Cardiac fibroblast (primary cell): ENCODE results near the gene RALGAPB.

ENCODE experiments used
- DNase-seq, 2 donors: peaks; one replicate each; pipeline versions ENCODE4 v3.0.0 to v3.0.0-alpha.2; 2010; ENCODE audit warnings: low read depth in 2 of 2
- H3K4me3 ChIP-seq, 2 donors: replicated peaks in 1 of 2; 1 replicate in 1 of 2; 2 replicates in 1 of 2; pipeline ENCODE4 v1.5.1; 2011; ENCODE audit warnings: low read depth in 2 of 2, low read length in 2 of 2, mild to moderate bottlenecking in 2 of 2, moderate library complexity in 1 of 2
- CTCF ChIP-seq: IDR thresholded peaks from one replicate; pipeline ENCODE4 v1.5.1; 2011; ENCODE audit warnings: low read depth, mild to moderate bottlenecking, low read length, inconsistent platforms

Gene RALGAPB

DNA sequence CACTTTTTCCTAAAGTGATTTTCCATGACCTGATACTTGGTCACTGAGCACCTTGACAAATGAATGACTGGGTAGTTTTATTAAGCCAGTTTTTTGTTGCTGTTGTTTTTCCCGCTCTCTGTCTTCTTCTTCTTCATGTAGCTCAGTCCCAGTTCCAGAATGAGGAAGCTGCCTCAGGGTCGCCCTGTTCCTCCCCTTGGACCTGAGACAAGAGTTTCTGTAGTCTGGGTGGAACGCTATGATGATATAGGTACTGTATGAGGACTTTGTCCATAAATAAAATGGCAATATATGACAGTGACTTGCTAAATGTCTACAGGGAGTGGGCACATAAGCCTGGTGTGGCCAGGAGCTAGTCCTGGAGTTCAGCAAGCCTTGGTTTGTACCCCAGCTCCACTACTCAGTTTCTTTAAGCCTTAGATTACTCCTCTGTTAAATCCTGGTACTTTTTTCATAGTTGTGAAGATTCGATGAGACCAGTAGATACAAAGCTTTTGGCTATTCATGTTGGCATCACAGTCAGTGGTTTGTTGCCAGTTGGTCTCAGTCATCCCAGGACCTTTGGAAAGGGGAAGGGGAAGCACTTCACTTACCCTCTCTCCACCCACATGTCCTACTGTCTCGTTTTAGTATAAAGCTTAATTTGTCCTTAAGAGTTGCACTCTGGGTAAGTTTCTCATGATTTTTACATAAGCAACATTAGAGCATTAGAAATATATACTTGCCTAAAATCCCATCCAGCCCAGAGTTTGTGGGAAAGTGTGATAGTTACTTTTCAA lies 97.3 kb downstream of the RALGAPB start:
- TF ChIP-seq CTCF: no peak
- DNase-seq: no peak
- H3K4me3 ChIP-seq: no peak overlapping the region

GRCh38 chr20:38573413-38573812 lies 100.8 kb downstream of the RALGAPB start:
- TF ChIP-seq CTCF: no peak
- no peak overlapping the region for H3K4me3 ChIP-seq
- DNase-seq: no peak

DNA sequence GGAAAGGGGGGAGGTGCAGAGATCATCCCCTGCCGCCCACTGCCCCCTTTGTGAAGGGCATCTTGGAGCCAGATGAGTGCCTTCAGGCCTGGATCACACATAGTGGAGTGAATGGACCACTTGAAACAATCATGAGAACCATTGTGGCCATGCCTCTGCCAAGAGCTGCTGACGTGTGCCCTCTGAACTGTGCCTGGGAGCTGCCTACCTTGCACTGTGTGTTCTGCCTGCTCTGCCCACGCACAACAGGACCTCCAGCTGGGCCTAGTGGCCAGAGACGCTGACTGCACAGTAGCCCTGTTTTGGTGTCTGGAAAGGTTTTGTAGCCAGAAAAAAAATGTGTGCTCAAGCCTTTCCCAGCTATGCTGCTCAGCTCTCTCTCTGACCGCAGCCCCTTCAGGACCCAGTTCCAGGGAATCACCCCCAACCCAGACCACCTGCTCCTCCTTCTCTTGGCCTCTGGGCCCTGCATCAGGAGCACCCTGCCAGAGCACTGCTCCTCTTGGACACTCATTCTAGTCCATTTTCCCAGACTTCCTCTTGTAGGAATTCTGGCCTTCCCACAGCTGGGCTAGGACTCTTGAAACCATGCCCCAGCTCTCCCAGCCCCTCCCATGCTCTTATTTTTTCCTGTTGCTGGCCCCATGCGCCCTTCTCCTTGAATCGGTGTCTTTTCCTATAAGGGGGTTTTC lies 106.7 kb downstream of the RALGAPB start:
- no peak for DNase-seq
- no peak for TF ChIP-seq CTCF
- H3K4me3 ChIP-seq: no peak overlapping the region

- TF ChIP-seq CTCF: no peak
- DNase-seq: no peak
- no peak overlapping the region for H3K4me3 ChIP-seq
Measured at GRCh38 chr20:38579921-38580320, 107.3 kb downstream of the RALGAPB start.

DNA sequence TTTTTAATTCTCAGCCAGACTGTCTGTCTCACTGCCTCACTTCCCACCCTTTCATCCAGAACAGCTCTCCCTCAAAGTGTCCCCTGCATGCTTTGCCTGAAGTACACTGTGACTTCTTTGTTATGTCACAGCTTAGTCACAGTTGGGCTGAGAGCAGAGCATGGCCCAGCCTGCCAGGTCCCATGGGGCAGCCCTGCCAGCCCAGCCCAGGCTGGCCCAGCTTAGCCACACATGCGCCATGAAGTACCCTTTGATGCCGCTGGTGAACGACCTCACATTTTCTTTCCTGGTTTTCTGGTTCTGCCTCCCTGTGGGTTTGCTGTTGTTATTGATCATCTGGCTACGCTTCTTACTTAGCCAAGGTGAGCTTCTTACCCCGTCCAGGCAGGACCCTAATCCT lies 108.4 kb downstream of the RALGAPB start, which contains the start of gene ADIG:
TSS of gene ADIG (plus strand) at position 185 of the 400 bp plus-strand sequence. CDS start at position 239, 54 bp downstream.
- TF ChIP-seq CTCF: no peak
- DNase-seq: peak in 1 of 2 donors; percentile 12
- H3K4me3 ChIP-seq: no peak within 1 kb of the TSS

- no peak for DNase-seq
- TF ChIP-seq CTCF: no peak
- H3K4me3 ChIP-seq: no peak overlapping the region
Measured at GRCh38 chr20:38581830-38582358, 109.3 kb downstream of the RALGAPB start.
